Thyroid gland (tissue), 4 donors: ENCODE results near the gene SLC38A2. TPM values are rescaled to one million over a fixed set of nuclear protein-coding genes. Genes with fewer than 3 reads are reported as not detected.
A peak's percentile ranks its signal among the peaks of the same experiment; 100 is the strongest.

Experiments
- DNase-seq, 2 donors: peaks; one replicate each; pipeline ENCODE4 v3.0.0-alpha.2; 2019
- H3K27ac ChIP-seq, 3 donors: fragments of 200-600 bp; sonication (generic); 1 replicate in 2 of 3; 2 replicates in 1 of 3; pipeline ENCODE4 v1.5.1; 2016 to 2019; ENCODE audit warnings: mild to moderate bottlenecking in 1 of 3, moderate library complexity in 1 of 3
- H3K27me3 ChIP-seq: fragments of 200-600 bp; sonication (generic); one replicate; pipeline ENCODE4 v1.5.1; 2019
- H3K36me3 ChIP-seq, 2 donors: fragments of 200-600 bp; sonication (generic); one replicate each; pipeline ENCODE4 v1.5.1; 2016 to 2019
- H3K4me1 ChIP-seq, 2 donors: fragments of 200-600 bp; sonication (generic); one replicate each; pipeline ENCODE4 v1.5.1; 2017 to 2019
- H3K4me3 ChIP-seq, 3 donors: fragments of 200-600 bp; sonication (generic); replicated peaks in 1 of 3; 1 replicate in 2 of 3; 2 replicates in 1 of 3; pipeline ENCODE4 v1.5.1; 2016; ENCODE audit warnings: mild to moderate bottlenecking in 1 of 3
- H3K9me3 ChIP-seq: fragments of 200-600 bp; sonication (generic); one replicate; pipeline ENCODE4 v1.5.1; 2017
- POLR2A ChIP-seq, 2 donors: fragments of 450-650 bp; IDR thresholded peaks; one replicate each; pipeline ENCODE4 v1.6.1; 2017; ENCODE audit warnings: antibody characterized with exemption in 2 of 2, mild to moderate bottlenecking in 2 of 2, moderate library complexity in 1 of 2
- WGBS, 2 donors: methylation state at CpG; one replicate each; pipeline ENCODE4 v1.1.5; 2017; 5-methylcytosine and 5-hydroxymethylcytosine counted together
- intact Hi-C: fragments of 100-400 bp; cut with DNase I; formaldehyde crosslinking; loops from one replicate; pipeline ENCODE4 v1.15.1; 2023
- total RNA-seq, 4 donors: library from RNA; depleted of rRNA; stranded (reverse); fragments of >200 nt; gene quantifications; one replicate each; pipeline ENCODE4 v1.2.3, GENCODE V29; 2016
- TF ChIP-seq, protein P1 (sequence below), 6 experiments: fragments of 200-600 bp in 3 of 6; fragments of 450-650 bp in 3 of 6; sonication (generic) in 3 of 6; IDR thresholded peaks; one replicate each; pipeline ENCODE4 v1.5.1; 2016 to 2019; ENCODE audit warnings: antibody characterized with exemption in 6 of 6, mild to moderate bottlenecking in 2 of 6, inconsistent platforms in 1 of 6, moderate library complexity in 1 of 6

Gene SLC38A2
- total RNA-seq, 4 donors from 2014 or later, result 210 to 460 (median 314) TPM

GRCh38 chr12:46412857-46413256 lies 40.3 kb upstream of the SLC38A2 start:
- H3K27ac ChIP-seq, result peak overlapping the region in 1 of 3 donors; percentile 62
- H3K27me3 ChIP-seq, result no peaks in the 10 kb centered on the region
- DNase-seq, result no peak
- H3K36me3 ChIP-seq, result no peaks in the 10 kb centered on the region
- H3K4me3 ChIP-seq, result no peak overlapping the region
- TF ChIP-seq, protein P1, sequence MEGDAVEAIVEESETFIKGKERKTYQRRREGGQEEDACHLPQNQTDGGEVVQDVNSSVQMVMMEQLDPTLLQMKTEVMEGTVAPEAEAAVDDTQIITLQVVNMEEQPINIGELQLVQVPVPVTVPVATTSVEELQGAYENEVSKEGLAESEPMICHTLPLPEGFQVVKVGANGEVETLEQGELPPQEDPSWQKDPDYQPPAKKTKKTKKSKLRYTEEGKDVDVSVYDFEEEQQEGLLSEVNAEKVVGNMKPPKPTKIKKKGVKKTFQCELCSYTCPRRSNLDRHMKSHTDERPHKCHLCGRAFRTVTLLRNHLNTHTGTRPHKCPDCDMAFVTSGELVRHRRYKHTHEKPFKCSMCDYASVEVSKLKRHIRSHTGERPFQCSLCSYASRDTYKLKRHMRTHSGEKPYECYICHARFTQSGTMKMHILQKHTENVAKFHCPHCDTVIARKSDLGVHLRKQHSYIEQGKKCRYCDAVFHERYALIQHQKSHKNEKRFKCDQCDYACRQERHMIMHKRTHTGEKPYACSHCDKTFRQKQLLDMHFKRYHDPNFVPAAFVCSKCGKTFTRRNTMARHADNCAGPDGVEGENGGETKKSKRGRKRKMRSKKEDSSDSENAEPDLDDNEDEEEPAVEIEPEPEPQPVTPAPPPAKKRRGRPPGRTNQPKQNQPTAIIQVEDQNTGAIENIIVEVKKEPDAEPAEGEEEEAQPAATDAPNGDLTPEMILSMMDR (IDR thresholded peaks at IDR 0.05), result no peak
- TF ChIP-seq POLR2A (IDR thresholded peaks at IDR 0.05), result no peak
- peaks cover 14 to 22% of the 10 kb centered on the region in 2 donors for H3K4me1 ChIP-seq
- intact Hi-C loops, result no loop called here
- no peaks in the 10 kb centered on the region for H3K9me3 ChIP-seq
- WGBS, 2 donors, result 93 to 95% methylated on average over 4 of the region's 4 CpGs

DNA sequence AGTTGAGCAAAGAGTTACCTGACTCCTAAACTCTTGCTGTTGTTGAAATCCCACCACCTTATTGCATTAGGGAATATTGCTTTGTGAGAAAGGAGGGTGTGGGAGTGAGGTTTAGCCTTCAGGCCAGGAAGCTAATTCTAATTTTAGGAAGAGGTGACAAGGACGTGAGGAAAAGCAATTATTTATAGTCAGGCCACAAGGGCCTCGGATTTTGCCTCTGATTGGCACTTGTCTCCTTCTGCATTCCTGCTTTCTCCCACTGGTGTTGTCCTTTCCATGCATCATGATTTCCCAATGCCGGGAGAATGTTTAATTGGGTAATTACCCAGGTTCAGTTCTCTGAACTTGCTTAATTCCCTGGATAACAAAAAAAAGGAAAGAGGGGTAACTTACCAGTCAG lies 37.9 kb upstream of the SLC38A2 start:
- intact Hi-C loops, result no loop called here
- H3K36me3 ChIP-seq, result no peaks in the 10 kb centered on the region
- no peak for TF ChIP-seq POLR2A (IDR thresholded peaks at IDR 0.05)
- TF ChIP-seq, protein P1 (IDR thresholded peaks at IDR 0.05), result no peak
- WGBS, 2 donors, result 62 to 64% methylated on average over 3 of the region's 3 CpGs
- H3K4me3 ChIP-seq, result no peak overlapping the region
- DNase-seq, result no peak
- H3K27me3 ChIP-seq, result no peaks in the 10 kb centered on the region
- peaks cover 11 to 19% of the 10 kb centered on the region in 2 donors for H3K4me1 ChIP-seq
- H3K27ac ChIP-seq, result no peak overlapping the region
- no peaks in the 10 kb centered on the region for H3K9me3 ChIP-seq

- H3K4me3 ChIP-seq, result no peak overlapping the region
- H3K27me3 ChIP-seq, result no peaks in the 10 kb centered on the region
- H3K27ac ChIP-seq, result no peak overlapping the region
- H3K9me3 ChIP-seq, result no peaks in the 10 kb centered on the region
- DNase-seq, result no peak
- intact Hi-C loops, result no loop called here
- TF ChIP-seq POLR2A (IDR thresholded peaks at IDR 0.05), result no peak
- TF ChIP-seq, protein P1 (IDR thresholded peaks at IDR 0.05), result no peak
- peaks cover 6 to 15% of the 10 kb centered on the region in 2 donors for H3K4me1 ChIP-seq
- no peaks in the 10 kb centered on the region for H3K36me3 ChIP-seq
- 77 to 86% methylated on average over 1 of the region's 1 CpG for WGBS, 2 donors
These were observed 37.4 kb upstream of the SLC38A2 start for GRCh38 chr12:46409974-46410373.

GRCh38 chr12:46409342-46409741 lies 36.8 kb upstream of the SLC38A2 start:
- DNase-seq, result no peak
- no peaks in the 10 kb centered on the region for H3K27me3 ChIP-seq
- no peak overlapping the region for H3K27ac ChIP-seq
- 63% methylated on average over 3 of the region's 3 CpGs for WGBS, 2 donors
- no peaks in the 10 kb centered on the region for H3K9me3 ChIP-seq
- peaks cover 3 to 9% of the 10 kb centered on the region in 2 donors for H3K4me1 ChIP-seq
- H3K4me3 ChIP-seq, result no peak overlapping the region
- TF ChIP-seq, protein P1 (IDR thresholded peaks at IDR 0.05), result no peak
- no peak for TF ChIP-seq POLR2A (IDR thresholded peaks at IDR 0.05)
- H3K36me3 ChIP-seq, result no peaks in the 10 kb centered on the region
- intact Hi-C loops, result no loop called here

- no peaks in the 10 kb centered on the region for H3K9me3 ChIP-seq
- no peak overlapping the region for H3K4me3 ChIP-seq
- H3K27me3 ChIP-seq, result no peaks in the 10 kb centered on the region
- no peak for DNase-seq
- no peaks in the 10 kb centered on the region for H3K36me3 ChIP-seq
- no peak overlapping the region for H3K27ac ChIP-seq
- H3K4me1 ChIP-seq, result no peaks in the 10 kb centered on the region
- TF ChIP-seq POLR2A (IDR thresholded peaks at IDR 0.05), result no peak
- 84 to 89% methylated on average over 4 of the region's 4 CpGs for WGBS, 2 donors
- intact Hi-C loops, result no loop called here
These were observed 35.9 kb upstream of the SLC38A2 start for GRCh38 chr12:46408441-46408840.

- no peak overlapping the region for H3K27ac ChIP-seq
These were observed 34.8 kb upstream of the SLC38A2 start for GRCh38 chr12:46407361-46407760.

More at GRCh38 chr12:46407361-46407760, 34.8 kb upstream of the SLC38A2 start:
- no peaks in the 10 kb centered on the region for H3K9me3 ChIP-seq
- H3K36me3 ChIP-seq, result no peaks in the 10 kb centered on the region
- intact Hi-C loops, result no loop called here
- no peak overlapping the region for H3K4me3 ChIP-seq
- H3K27me3 ChIP-seq, result no peaks in the 10 kb centered on the region
- H3K4me1 ChIP-seq, result no peaks in the 10 kb centered on the region
- no peak for TF ChIP-seq POLR2A (IDR thresholded peaks at IDR 0.05)
- TF ChIP-seq, protein P1 (IDR thresholded peaks at IDR 0.05), result no peak
- 90 to 94% methylated on average over 2 of the region's 2 CpGs for WGBS, 2 donors
- DNase-seq, result no peak
